SK-N-SH treated with all-trans-retinoic acid at 6 μM for 48 hours (cell line): ENCODE results near the gene SHC1.

Experiments
- ZFP3 ChIP-seq: fragments of 250-450 bp; sonication (Bioruptor Pico); IDR thresholded peaks from 2 replicates; pipeline ENCODE4 v1.5.0; 2020; ENCODE audit warnings: mild to moderate bottlenecking, moderate library complexity
- ZFP30 ChIP-seq: fragments of 450-650 bp; formaldehyde crosslinking; IDR thresholded peaks from 2 replicates; pipeline ENCODE4 v1.5.0; 2022; ENCODE audit warnings: mild to moderate bottlenecking, moderate library complexity

DNA sequence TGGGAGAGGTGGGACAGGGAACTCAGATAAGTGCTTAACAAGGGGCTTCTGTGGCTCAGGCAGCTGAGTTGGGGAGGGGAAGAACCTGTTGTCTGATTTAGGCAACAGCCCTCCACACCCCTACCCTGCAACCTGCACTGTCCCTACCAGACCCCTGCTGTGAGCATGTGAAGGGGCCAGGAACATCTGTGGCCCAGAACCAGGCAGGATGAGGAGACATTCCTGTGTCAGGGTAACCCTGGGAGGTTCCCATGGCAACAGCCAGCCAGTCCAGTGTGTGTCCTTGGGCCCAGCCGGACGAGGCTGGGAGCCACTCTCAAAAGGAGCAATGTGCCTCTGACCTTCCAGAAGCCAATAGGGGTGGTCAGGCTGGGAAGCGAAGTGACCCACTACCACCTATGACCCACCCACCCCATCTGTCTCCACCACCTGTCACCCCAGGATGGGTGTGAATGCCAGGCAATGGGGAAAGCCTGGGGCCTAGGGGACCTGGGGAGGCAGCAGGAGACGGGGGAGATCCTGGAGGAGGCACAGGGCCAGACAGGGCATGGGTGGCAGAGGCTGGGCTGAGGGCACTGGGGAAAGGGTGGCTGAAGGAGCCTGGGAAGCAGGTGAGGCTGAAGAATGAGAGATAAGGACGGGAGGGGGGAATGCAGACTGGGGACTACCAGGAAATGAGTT is 29.1 kb downstream of the SHC1 start:
- TF ChIP-seq ZFP3 (CRISPR knock-in tag) (no peak), ZFP30 (CRISPR knock-in tag) (no peak)
